SK-N-SH treated with all-trans-retinoic acid at 6 μM for 48 hours (cell line): ENCODE data around the gene LTV1.

Source experiments
- ATAC-seq: fragments of 200-7000 bp; cut with Tn5 transposase; 3 replicates; pipeline ENCODE4 v1.9.1; 2020; ENCODE audit warnings: mild to moderate bottlenecking, moderate library complexity
- ARNTL ChIP-seq: fragments of 450-650 bp; formaldehyde crosslinking; IDR thresholded peaks from 2 replicates; pipeline ENCODE4 v1.5.0; 2020; ENCODE audit warnings: low read depth, mild to moderate bottlenecking, moderate library complexity, borderline replicate concordance
- CSRNP3 ChIP-seq: fragments of 250-450 bp; sonication (Bioruptor Pico); IDR thresholded peaks from 2 replicates; pipeline ENCODE4 v1.5.1; 2021; ENCODE audit warnings: mild to moderate bottlenecking, moderate library complexity
- ESRRG ChIP-seq: fragments of 250-450 bp; sonication (Bioruptor Pico); IDR thresholded peaks from 2 replicates; pipeline ENCODE4 v1.6.1; 2021; ENCODE audit warnings: mild to moderate bottlenecking
- GLIS3 ChIP-seq: fragments of 250-450 bp; sonication (Bioruptor Pico); IDR thresholded peaks from 2 replicates; pipeline ENCODE4 v1.5.0; 2020; ENCODE audit warnings: mild to moderate bottlenecking, moderate library complexity
- ISL1 ChIP-seq: fragments of 250-450 bp; sonication (Bioruptor Pico); IDR thresholded peaks from 2 replicates; pipeline ENCODE4 v2.1.2; 2022; ENCODE audit warnings: mild to moderate bottlenecking, moderate library complexity
- OSR1 ChIP-seq: fragments of 250-450 bp; sonication (Bioruptor Pico); IDR thresholded peaks from 2 replicates; pipeline ENCODE4 v1.8.0; 2022; ENCODE audit warnings: moderate library complexity, mild to moderate bottlenecking, inconsistent platforms
- POU6F1 ChIP-seq: fragments of 250-450 bp; sonication (Bioruptor Pico); IDR thresholded peaks from 2 replicates; pipeline ENCODE4 v1.8.0; 2021; ENCODE audit warnings: low read depth, mild to moderate bottlenecking, moderate library complexity, borderline replicate concordance
- PPARA ChIP-seq: fragments of 250-450 bp; sonication (Bioruptor Pico); IDR thresholded peaks from 2 replicates; pipeline ENCODE4 v1.5.0; 2020; ENCODE audit warnings: mild to moderate bottlenecking, borderline replicate concordance
- RARB ChIP-seq: fragments of 250-450 bp; sonication (Bioruptor Pico); IDR thresholded peaks from 2 replicates; pipeline ENCODE4 v1.8.0; 2021; ENCODE audit warnings: mild to moderate bottlenecking, moderate library complexity
- SNAI2 ChIP-seq: fragments of 250-450 bp; sonication (Bioruptor Pico); IDR thresholded peaks from 2 replicates; pipeline ENCODE4 v1.5.0; 2020; ENCODE audit warnings: mild to moderate bottlenecking, moderate library complexity
- TCF4 ChIP-seq: fragments of 250-450 bp; sonication (Bioruptor Pico); IDR thresholded peaks from 2 replicates; pipeline ENCODE4 v1.8.0; 2021; ENCODE audit warnings: mild to moderate bottlenecking, moderate library complexity, borderline replicate concordance
- TOX ChIP-seq: fragments of 250-450 bp; sonication (Bioruptor Pico); IDR thresholded peaks from 2 replicates; pipeline ENCODE4 v1.8.0; 2021; ENCODE audit warnings: mild to moderate bottlenecking, moderate library complexity, borderline replicate concordance
- TSHZ2 ChIP-seq: fragments of 250-450 bp; sonication (Bioruptor Pico); IDR thresholded peaks from 2 replicates; pipeline ENCODE4 v1.5.0; 2020; ENCODE audit warnings: mild to moderate bottlenecking, moderate library complexity
- ZFP3 ChIP-seq: fragments of 250-450 bp; sonication (Bioruptor Pico); IDR thresholded peaks from 2 replicates; pipeline ENCODE4 v1.5.0; 2020; ENCODE audit warnings: mild to moderate bottlenecking, moderate library complexity
- ZFP30 ChIP-seq: fragments of 450-650 bp; formaldehyde crosslinking; IDR thresholded peaks from 2 replicates; pipeline ENCODE4 v1.5.0; 2022; ENCODE audit warnings: mild to moderate bottlenecking, moderate library complexity
- ZNF565 ChIP-seq: fragments of 450-650 bp; formaldehyde crosslinking; conservative IDR thresholded peaks from 2 replicates; pipeline ENCODE4 v1.5.0; 2020; ENCODE audit warnings: low read depth, mild to moderate bottlenecking, moderate library complexity
- ZNF70 ChIP-seq: fragments of 450-650 bp; formaldehyde crosslinking; IDR thresholded peaks from 2 replicates; pipeline ENCODE4 v1.5.0; 2020; ENCODE audit warnings: mild to moderate bottlenecking, moderate library complexity
- ZNF8 ChIP-seq: fragments of 450-650 bp; formaldehyde crosslinking; IDR thresholded peaks from 2 replicates; pipeline ENCODE4 v1.5.0; 2020; ENCODE audit warnings: mild to moderate bottlenecking, moderate library complexity
- TF ChIP-seq, protein P1 (sequence below): fragments of 250-450 bp; sonication (Bioruptor Pico); IDR thresholded peaks from 2 replicates; pipeline ENCODE4 v1.8.0; 2020; ENCODE audit warnings: mild to moderate bottlenecking, moderate library complexity, borderline replicate concordance

The LTV1 gene

DNA sequence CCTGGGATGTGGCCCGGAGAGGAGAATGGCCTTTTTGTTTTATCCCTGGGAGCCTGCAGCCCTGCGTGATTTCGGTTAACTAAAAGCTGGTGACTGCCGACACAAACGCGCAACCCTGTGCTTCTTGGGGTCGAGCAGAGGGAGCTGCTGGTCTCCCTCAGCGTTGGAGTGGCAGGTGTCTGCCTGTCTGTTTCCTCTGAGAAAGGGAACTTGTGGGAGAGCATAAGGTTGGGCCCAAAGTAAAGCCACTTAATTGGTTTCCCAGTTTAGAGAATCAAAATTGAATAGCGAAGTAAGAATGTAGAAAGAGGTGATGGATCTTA, 500 bp downstream of the LTV1 start:
- ATAC-seq, result peak; percentile 20
- TF ChIP-seq POU6F1 (CRISPR knock-in tag), result no peak
- no peak for TF ChIP-seq ZFP30 (CRISPR knock-in tag)
- TF ChIP-seq OSR1 (CRISPR knock-in tag), result no peak
- TF ChIP-seq PPARA (CRISPR knock-in tag), result no peak
- no peak for TF ChIP-seq ZNF8 (CRISPR knock-in tag)

DNA sequence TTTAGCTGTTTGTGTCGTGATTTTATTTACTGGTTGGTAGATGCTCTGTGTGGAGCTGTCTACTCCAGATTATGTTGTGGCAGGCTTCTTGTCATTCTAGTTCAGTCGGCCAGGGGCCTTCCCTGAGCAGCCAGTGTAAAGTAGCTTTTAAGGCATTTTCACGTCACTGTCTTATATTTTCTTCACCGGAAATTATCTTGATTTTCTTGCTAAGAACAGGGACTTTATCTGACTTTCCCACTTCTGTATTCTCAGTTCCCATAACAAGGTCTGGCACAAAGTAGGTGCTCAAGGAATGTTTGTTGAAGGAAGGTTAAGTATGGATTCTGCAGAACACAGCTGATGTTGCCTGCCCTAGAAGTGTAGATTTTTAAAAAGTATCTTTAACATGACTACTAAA, 868 bp downstream of the LTV1 start:
- ATAC-seq, result peak; percentile 22; the same call in 2 of the 3 replicates
- TF ChIP-seq TOX (CRISPR knock-in tag) (no peak), ZNF565 (no peak), ZNF8 (CRISPR knock-in tag) (no peak), TSHZ2 (CRISPR knock-in tag) (no peak), CSRNP3 (no peak), ESRRG (no peak), GLIS3 (CRISPR knock-in tag) (no peak), RARB (no peak), ZFP30 (CRISPR knock-in tag) (no peak), ZNF70 (CRISPR knock-in tag) (no peak)
- TF ChIP-seq, protein P1, sequence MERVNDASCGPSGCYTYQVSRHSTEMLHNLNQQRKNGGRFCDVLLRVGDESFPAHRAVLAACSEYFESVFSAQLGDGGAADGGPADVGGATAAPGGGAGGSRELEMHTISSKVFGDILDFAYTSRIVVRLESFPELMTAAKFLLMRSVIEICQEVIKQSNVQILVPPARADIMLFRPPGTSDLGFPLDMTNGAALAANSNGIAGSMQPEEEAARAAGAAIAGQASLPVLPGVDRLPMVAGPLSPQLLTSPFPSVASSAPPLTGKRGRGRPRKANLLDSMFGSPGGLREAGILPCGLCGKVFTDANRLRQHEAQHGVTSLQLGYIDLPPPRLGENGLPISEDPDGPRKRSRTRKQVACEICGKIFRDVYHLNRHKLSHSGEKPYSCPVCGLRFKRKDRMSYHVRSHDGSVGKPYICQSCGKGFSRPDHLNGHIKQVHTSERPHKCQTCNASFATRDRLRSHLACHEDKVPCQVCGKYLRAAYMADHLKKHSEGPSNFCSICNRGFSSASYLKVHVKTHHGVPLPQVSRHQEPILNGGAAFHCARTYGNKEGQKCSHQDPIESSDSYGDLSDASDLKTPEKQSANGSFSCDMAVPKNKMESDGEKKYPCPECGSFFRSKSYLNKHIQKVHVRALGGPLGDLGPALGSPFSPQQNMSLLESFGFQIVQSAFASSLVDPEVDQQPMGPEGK, result no peak

- ATAC-seq, result no peak
- TF ChIP-seq, protein P1, result no peak
- no peak for TF ChIP-seq ISL1 (CRISPR knock-in tag)
- TF ChIP-seq ZNF8 (CRISPR knock-in tag), result no peak
- no peak for TF ChIP-seq OSR1 (CRISPR knock-in tag)
- TF ChIP-seq GLIS3 (CRISPR knock-in tag), result no peak
- TF ChIP-seq ZNF565, result no peak
- TF ChIP-seq CSRNP3, result no peak
- TF ChIP-seq ZFP30 (CRISPR knock-in tag), result no peak
- no peak for TF ChIP-seq ZFP3 (CRISPR knock-in tag)
- TF ChIP-seq SNAI2 (CRISPR knock-in tag), result no peak
- TF ChIP-seq ESRRG, result no peak
- TF ChIP-seq PPARA (CRISPR knock-in tag), result no peak
- no peak for TF ChIP-seq TCF4 (CRISPR knock-in tag)
- TF ChIP-seq ARNTL (CRISPR knock-in tag), result no peak
These were observed 1.9 kb downstream of the LTV1 start for GRCh38 chr6:143845033-143845432.
